Neural cell (in vitro differentiated cells): ENCODE data around the gene HRH2.

Experiments
- EP300 ChIP-seq: fragments of 450-650 bp; conservative IDR thresholded peaks from 2 replicates; pipeline ENCODE4 v1.6.1; 2014; ENCODE audit warnings: antibody characterized with exemption, mild to moderate bottlenecking, moderate library complexity; ENCODE audit not compliant: poor library complexity, severe bottlenecking
- EZH2 ChIP-seq: fragments of 200-600, 300-800 bp; shearing (Covaris generic), sonication (generic); IDR thresholded peaks from 2 replicates; pipeline ENCODE4 v1.6.1; 2014; ENCODE audit warnings: antibody characterized with exemption, low read length, borderline replicate concordance, mild to moderate bottlenecking; ENCODE audit not compliant: insufficient read depth, poor library complexity, severe bottlenecking
- POLR2AphosphoS5 ChIP-seq: IDR thresholded peaks from 2 replicates; pipeline ENCODE4 v1.6.1; 2012
- TAF1 ChIP-seq: IDR thresholded peaks from 2 replicates; pipeline ENCODE4 v1.6.1; 2012; ENCODE audit warnings: low read depth
- TF ChIP-seq, protein P1 (sequence below): fragments of 450-650 bp; IDR thresholded peaks from 2 replicates; pipeline ENCODE4 v1.5.1; 2014; ENCODE audit warnings: antibody characterized with exemption, mild to moderate bottlenecking, moderate library complexity; ENCODE audit not compliant: poor library complexity, severe bottlenecking

DNA sequence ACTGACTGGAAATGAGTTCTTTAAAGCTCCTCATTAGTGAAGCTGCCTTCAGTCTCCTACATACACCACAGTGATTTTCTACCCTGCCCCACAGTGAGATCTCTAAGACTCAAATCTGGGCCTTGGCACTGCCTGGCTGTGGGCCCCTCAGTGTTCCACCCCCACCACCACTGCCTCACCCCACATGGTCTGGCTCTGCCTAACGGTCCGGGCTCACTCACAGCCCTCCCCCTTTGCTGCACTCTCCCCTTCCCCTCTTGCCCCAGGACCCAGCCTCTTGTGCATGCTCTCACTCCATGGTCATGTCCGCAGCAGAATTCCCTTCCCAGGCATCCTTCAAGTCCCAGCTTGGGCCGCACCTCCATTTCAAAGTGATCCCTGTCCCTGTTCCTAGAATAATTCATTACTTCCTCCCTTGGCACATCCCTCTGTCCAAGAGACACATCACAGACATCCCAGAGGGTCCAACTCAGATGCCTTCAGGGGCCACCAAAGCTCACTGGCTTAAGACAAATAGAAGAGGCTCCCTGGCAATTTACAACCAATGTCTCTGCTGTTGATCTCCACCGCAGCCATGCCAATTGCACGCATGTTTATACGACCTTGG is 56.7 kb downstream of the HRH2 start:
- no peak for TF ChIP-seq POLR2AphosphoS5
- no peak for TF ChIP-seq EZH2
- TF ChIP-seq, protein P1, sequence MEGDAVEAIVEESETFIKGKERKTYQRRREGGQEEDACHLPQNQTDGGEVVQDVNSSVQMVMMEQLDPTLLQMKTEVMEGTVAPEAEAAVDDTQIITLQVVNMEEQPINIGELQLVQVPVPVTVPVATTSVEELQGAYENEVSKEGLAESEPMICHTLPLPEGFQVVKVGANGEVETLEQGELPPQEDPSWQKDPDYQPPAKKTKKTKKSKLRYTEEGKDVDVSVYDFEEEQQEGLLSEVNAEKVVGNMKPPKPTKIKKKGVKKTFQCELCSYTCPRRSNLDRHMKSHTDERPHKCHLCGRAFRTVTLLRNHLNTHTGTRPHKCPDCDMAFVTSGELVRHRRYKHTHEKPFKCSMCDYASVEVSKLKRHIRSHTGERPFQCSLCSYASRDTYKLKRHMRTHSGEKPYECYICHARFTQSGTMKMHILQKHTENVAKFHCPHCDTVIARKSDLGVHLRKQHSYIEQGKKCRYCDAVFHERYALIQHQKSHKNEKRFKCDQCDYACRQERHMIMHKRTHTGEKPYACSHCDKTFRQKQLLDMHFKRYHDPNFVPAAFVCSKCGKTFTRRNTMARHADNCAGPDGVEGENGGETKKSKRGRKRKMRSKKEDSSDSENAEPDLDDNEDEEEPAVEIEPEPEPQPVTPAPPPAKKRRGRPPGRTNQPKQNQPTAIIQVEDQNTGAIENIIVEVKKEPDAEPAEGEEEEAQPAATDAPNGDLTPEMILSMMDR, result no peak
- no peak for TF ChIP-seq TAF1
- TF ChIP-seq EP300, result no peak
